Activated CD8-positive, alpha-beta memory T cell treated with anti-CD3 and anti-CD28 coated beads, Interleukin-2, amount 50 U/mL, for 48 hours (primary cell): ENCODE data around the gene PCLO.
"Not testable (repeated sequence)": the region's sequence is repeated elsewhere in the genome, so short reads cannot be mapped to it uniquely, and the experiment has no call there.

Experiments used
- DNase-seq: peaks from one replicate; pipeline ENCODE4 v3.0.0-alpha.2; 2020

Gene PCLO

GRCh38 chr7:82715344-82715743 is 447.3 kb downstream of the PCLO start:
- DNase-seq: no peak

DNA sequence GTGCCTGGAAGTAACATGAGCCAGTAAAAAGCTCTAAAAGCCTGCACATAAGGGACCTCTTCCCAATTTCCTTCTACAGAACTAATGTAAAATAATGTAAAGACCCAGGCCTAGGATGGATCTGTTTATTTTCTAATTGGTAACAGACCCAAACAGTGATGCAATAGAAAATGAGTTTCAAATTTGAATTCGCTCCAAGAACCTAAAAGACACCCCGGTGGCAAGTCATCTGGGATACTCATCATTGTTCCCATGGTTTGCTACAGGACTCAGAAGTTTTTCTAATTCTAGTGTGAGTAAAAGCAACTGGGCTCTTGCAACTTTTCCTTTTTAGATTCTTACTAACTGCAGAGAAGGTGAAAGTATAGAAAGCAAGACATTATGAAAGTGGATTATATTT is 447.8 kb downstream of the PCLO start:
- no peak for DNase-seq

DNA sequence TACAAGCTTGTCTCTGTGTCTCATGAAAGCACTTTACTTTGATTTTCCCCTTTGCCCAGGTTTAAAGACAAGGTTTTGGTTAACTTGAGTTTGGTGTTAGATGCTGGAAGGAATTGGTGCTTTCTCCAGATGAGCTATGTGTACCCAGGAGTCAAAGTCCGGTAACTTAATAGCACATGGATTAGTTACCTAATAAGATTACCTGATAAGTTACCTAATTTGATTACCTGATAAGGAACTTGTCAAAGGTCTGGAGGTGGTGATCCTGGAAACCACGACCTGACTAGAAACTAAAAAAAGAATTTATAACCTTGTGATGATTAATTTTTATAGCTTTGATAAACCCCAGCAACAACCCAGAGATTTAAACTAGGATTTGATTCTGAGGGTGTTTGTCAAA is 449.2 kb downstream of the PCLO start:
- DNase-seq: no peak

- DNase-seq: not testable (repeated sequence)
Measured at GRCh38 chr7:82706344-82706743, 456.3 kb downstream of the PCLO start.

GRCh38 chr7:82705517-82706260 is 457.0 kb downstream of the PCLO start:
- no peak for DNase-seq

DNA sequence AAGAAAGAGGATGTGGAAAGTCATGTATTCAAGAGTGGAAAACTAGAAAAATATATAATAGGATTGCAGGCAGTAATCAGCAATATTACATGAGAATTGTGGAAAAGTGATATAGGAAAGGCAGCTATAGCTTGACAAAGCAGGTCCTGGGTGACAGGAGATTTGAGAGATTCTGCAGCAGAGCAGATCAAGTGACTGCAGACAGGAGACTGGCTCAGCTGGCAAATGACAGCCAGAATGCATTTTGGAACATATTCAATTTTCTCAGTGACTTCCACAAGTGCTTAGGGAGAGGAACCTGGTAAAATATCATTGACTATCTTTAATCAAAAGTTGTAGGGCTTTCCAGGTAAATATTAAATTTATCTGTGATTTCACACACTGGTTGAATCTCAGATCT is 458.6 kb downstream of the PCLO start:
- no peak for DNase-seq
